VCaP (cell line): ENCODE results near the gene PDE9A.
A peak's percentile ranks its signal among the peaks of the same experiment; 100 is the strongest.
"Not testable (repeated sequence)": the region's sequence is repeated elsewhere in the genome, so short reads cannot be mapped to it uniquely, and the experiment has no call there.

ENCODE experiments used
- H3K27ac ChIP-seq: fragments of 450-650 bp; 2 replicates; pipeline ENCODE4 v1.5.1; 2017
- TF ChIP-seq, protein P1 (sequence below): fragments of 450-650 bp; conservative IDR thresholded peaks from 2 replicates; pipeline ENCODE4 v1.5.1; 2017; ENCODE audit warnings: mild to moderate bottlenecking, moderate library complexity

PDE9A gene

DNA sequence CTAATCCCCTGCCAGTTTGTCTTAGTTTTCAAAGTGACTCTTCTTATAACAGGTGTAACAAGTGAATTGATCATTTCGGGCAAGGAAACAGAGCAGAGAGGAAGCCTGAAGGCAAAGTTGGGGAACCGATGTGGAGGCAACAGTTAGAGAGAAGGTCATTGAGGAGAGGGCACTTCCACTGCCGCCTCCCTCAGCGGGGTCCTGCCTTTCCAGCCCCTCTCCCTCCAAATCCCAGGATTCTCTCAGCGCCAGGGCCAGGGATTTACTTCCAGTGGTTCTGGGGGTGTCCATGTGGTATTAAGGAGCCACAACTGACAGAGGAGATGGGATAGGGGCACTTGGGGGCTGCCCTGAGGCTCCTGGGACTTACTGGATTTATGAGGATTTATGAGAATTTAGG lies 39.7 kb upstream of the PDE9A start:
- TF ChIP-seq, protein P1, sequence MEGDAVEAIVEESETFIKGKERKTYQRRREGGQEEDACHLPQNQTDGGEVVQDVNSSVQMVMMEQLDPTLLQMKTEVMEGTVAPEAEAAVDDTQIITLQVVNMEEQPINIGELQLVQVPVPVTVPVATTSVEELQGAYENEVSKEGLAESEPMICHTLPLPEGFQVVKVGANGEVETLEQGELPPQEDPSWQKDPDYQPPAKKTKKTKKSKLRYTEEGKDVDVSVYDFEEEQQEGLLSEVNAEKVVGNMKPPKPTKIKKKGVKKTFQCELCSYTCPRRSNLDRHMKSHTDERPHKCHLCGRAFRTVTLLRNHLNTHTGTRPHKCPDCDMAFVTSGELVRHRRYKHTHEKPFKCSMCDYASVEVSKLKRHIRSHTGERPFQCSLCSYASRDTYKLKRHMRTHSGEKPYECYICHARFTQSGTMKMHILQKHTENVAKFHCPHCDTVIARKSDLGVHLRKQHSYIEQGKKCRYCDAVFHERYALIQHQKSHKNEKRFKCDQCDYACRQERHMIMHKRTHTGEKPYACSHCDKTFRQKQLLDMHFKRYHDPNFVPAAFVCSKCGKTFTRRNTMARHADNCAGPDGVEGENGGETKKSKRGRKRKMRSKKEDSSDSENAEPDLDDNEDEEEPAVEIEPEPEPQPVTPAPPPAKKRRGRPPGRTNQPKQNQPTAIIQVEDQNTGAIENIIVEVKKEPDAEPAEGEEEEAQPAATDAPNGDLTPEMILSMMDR: no peak
- peak overlapping the region; percentile 24; the same call in 1 of the 2 replicates for H3K27ac ChIP-seq

DNA sequence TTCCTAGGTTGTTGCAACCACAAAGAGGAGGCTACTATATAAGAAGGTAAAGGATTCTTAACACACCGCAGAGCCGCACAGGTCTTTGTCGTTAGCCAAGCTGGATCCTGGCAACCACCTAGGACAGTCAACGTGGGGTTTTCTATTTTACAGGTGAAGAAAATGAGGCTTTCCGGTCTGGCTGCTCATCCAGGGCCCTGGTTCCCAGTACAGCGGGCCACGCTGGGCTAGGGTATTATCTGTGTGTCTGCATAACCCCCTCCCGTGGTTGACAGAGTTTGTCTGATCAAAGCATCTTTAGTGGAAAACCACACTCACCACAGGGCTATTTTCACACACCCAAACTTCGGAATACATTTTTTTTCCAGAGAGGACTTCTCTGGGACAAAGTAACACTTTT lies 39.0 kb upstream of the PDE9A start:
- TF ChIP-seq, protein P1: no peak
- H3K27ac ChIP-seq: peak overlapping the region; percentile 24; the same call in 1 of the 2 replicates

DNA sequence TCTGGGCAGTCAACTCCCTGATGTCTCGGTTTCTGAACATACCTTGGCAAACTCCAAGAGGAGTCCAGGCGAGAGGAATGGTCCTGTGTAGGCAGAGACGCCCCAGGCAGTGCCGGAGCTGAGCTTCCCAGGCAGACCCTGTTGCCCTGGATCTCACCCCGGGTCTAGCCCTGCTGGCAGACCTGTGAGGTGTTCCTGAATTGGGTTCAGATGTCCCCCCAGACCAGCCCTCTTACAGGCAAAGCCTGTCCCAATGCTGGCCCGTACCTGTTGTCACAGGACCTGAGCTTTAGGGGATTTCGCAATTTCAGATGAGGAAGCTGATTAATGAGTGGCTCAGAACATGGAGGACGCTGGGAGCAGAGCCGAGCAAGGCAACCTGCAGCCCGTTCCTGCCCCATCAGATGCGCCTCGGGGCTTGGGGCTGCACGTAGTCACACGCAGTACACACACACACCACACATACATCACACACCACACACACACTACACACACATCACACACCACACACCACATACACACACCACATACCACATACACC lies 38.5 kb upstream of the PDE9A start:
- peak overlapping the region; percentile 24; the same call in 1 of the 2 replicates for H3K27ac ChIP-seq
- TF ChIP-seq, protein P1: no peak

DNA sequence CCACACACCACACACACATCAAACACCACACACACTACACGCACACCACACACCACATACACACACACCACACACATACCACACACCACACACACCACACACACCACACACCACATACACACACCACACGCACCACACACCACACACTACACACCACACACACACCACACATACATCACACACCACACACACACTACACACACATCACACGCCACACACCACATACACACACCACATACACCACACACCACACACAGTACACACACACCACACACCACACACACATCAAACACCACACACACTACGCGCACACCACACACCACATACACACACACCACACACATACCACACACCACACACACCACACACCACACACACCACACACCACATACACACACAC lies 38.0 kb upstream of the PDE9A start:
- not testable (repeated sequence) for H3K27ac ChIP-seq

DNA sequence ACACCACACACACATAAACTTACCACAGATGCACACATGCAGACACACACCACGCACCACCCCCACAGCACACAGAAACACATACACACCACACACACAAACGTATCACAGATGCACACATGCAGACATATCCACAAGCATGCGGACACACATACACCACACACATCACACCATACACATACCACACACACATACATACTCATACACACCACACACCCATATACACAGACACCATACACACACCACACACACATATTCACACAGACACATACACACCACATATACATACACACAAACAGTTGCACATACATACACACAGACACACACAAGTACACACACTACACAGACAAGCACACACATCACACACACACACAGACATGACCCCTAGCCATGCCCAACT lies 37.5 kb upstream of the PDE9A start:
- H3K27ac ChIP-seq: no peak overlapping the region
- TF ChIP-seq, protein P1: no peak

DNA sequence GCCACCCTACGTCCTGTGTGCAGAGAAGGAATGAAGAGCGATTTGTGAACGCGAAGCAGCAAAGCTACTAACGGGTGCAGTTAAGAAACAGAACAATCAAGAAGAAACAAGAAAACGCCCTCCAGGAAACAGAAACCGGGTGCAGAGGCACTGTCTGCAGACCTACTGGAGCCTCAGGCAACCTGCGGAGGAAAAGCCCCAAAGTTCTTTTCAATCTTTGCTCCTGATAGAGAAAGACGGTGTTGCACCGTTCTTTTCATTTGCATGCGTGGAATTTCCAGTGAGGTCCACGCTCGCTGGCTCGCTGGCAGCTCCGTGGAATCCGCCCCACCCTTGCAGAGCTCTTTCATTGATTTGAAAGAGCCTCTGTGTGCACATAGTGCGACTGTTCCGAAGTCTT lies 37.0 kb upstream of the PDE9A start:
- TF ChIP-seq, protein P1: no peak
- no peak overlapping the region for H3K27ac ChIP-seq

DNA sequence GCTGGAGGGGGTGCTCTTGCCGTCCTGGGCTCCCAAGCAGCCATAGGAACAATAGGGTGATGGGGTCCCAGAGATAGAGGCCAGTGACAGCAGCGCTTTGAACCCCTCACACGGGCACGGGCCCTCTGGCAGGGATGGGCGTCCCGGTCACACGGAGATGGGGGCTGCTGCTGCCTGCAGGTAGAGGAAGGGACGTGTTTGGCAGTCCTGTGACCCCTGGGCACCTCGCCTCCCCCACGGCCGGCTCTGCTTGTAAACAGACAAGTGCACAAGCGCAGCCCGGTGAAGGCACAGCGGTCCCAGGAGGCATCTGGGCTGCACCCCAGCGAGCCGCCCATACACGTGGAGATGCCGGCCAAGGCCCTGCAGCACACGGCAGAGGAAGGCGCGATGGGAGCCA lies 36.5 kb upstream of the PDE9A start:
- no peak overlapping the region for H3K27ac ChIP-seq
- TF ChIP-seq, protein P1: no peak

DNA sequence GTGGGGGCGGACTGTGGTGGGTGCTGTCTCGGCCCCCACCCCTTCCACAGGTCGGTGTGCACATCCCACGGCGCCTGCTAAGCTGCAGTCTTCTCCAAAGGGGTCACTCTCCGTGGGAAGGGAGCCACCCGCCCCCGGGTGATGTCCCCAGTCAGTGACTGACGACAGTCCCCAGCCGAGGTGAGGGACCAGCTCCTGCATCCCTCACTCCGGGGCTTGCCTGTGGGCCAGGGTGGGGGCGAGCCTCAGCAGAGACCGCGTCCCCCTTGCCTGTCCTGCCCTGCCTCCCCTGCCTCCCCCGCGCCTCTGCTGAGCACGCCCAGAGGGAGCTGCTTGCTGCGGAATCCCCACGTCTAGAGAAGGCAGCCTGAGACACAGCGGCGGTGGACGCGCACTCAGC lies 35.9 kb upstream of the PDE9A start:
- no peak overlapping the region for H3K27ac ChIP-seq
- TF ChIP-seq, protein P1: no peak
